Natural killer cell (primary cell): ENCODE results near the gene GPC5. TPM values are rescaled to one million over a fixed set of nuclear protein-coding genes. Genes with fewer than 3 reads are reported as not detected.

Experiments used
- ATAC-seq, 3 donors: fragments of 150-1000 bp in 2 of 3; fragments of 200-7000 bp in 1 of 3; cut with Tn5 transposase; 1 replicate in 1 of 3; 2 replicates in 2 of 3; pipeline ENCODE4 v1.10.0; 2021; ENCODE audit warnings: mild to moderate bottlenecking in 2 of 3, moderate library complexity in 2 of 3
- DNase-seq, 2 donors: peaks; one replicate each; pipeline versions ENCODE4 v3.0.0 to v3.0.0-alpha.2; 2013 to 2021; ENCODE audit warnings: mixed read lengths in 1 of 2
- H3K27ac ChIP-seq: one replicate; pipeline ENCODE4 v1.5.1; 2013; ENCODE audit warnings: mild to moderate bottlenecking, low read length
- H3K27me3 ChIP-seq: one replicate; pipeline ENCODE4 v1.6.1; 2013; ENCODE audit warnings: low read length; ENCODE audit not compliant: control insufficient read depth, insufficient read depth
- H3K36me3 ChIP-seq: one replicate; pipeline ENCODE4 v1.6.1; 2013; ENCODE audit warnings: low read length; ENCODE audit not compliant: control insufficient read depth, insufficient read depth
- H3K4me1 ChIP-seq: one replicate; pipeline ENCODE4 v1.6.1; 2013; ENCODE audit warnings: low read length; ENCODE audit not compliant: control insufficient read depth, insufficient read depth
- H3K4me3 ChIP-seq: one replicate; pipeline ENCODE4 v1.5.1; 2013; ENCODE audit warnings: low read length
- H3K9me3 ChIP-seq: one replicate; pipeline ENCODE4 v1.6.1; 2013; ENCODE audit warnings: low read length; ENCODE audit not compliant: control insufficient read depth, insufficient read depth
- H3K27ac Mint-ChIP-seq, 2 donors: one replicate each; pipeline ENCODE4 v1.8.0; 2022; ENCODE audit warnings: mild to moderate bottlenecking in 2 of 2, mixed read lengths in 2 of 2, moderate library complexity in 1 of 2
- H3K27me3 Mint-ChIP-seq, 2 donors: one replicate each; pipeline ENCODE4 v1.8.0; 2022; ENCODE audit warnings: low read depth in 2 of 2, mixed read lengths in 2 of 2
- H3K36me3 Mint-ChIP-seq: one replicate; pipeline ENCODE4 v1.8.0; 2022; ENCODE audit warnings: mixed read lengths
- H3K4me1 Mint-ChIP-seq, 2 donors: one replicate each; pipeline ENCODE4 v1.8.0; 2022; ENCODE audit warnings: mixed read lengths in 2 of 2
- H3K4me3 Mint-ChIP-seq: one replicate; pipeline ENCODE4 v1.8.0; 2022; ENCODE audit warnings: mild to moderate bottlenecking, moderate library complexity, mixed read lengths
- H3K9me3 Mint-ChIP-seq, 2 donors: one replicate each; pipeline ENCODE4 v1.8.0; 2022; ENCODE audit warnings: mixed read lengths in 2 of 2
- WGBS: methylation state at CpG from one replicate; pipeline ENCODE4 v1.1.7; 2013; ENCODE audit warnings: missing lambda C conversion rate; ENCODE audit not compliant: insufficient coverage; 5-methylcytosine and 5-hydroxymethylcytosine counted together
- intact Hi-C: fragments of 100-400 bp; cut with micrococcal nuclease; formaldehyde crosslinking; loops from one replicate; pipeline ENCODE4 v1.14.2; 2022
- total RNA-seq, 4 donors: library from RNA; stranded (reverse); fragments of 120-200 nt in 1 of 4; gene quantifications; one replicate each; pipeline versions ENCODE4 v1.2.3 to v1.2.4, GENCODE V29; 2013 to 2022
- TF ChIP-seq, protein P1 (sequence below): fragments of 200-600 bp; IDR thresholded peaks from one replicate; pipeline ENCODE4 v1.8.0; 2022; ENCODE audit warnings: antibody characterized with exemption

GPC5 gene
- total RNA-seq, 3 donors from 2014 or later (not counting 1 experiment from before 2014, with no cell fraction given) = not detected

DNA sequence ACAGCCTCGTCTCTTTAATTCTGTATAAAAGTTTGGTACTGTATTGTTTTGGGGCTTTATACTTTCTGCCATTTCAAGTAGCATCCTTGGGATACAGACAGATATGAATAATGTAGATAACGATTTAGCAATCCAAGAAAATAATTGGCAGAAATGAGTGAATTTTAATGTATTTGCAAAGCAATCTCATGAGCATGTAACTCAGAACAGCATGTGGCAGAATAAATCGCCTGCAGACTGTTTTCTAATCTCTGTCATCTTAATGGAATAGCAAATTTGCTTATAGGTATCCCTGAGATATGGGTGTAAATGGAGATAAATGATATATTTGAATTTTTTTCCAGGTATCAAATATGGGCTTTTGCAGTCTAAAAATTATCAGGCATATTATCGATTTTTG is 166.0 kb downstream of the GPC5 start:
- WGBS = 88% methylated on average over 3 of the region's 4 CpGs
- Histone ChIP-seq H3K27ac (no peak overlapping the region), H3K4me1 (no peaks in the 10 kb centered on the region), H3K4me3 (no peak overlapping the region), H3K9me3 (no peaks in the 10 kb centered on the region), H3K36me3 (no peaks in the 10 kb centered on the region), H3K27me3 (no peaks in the 10 kb centered on the region)
- TF ChIP-seq, protein P1, sequence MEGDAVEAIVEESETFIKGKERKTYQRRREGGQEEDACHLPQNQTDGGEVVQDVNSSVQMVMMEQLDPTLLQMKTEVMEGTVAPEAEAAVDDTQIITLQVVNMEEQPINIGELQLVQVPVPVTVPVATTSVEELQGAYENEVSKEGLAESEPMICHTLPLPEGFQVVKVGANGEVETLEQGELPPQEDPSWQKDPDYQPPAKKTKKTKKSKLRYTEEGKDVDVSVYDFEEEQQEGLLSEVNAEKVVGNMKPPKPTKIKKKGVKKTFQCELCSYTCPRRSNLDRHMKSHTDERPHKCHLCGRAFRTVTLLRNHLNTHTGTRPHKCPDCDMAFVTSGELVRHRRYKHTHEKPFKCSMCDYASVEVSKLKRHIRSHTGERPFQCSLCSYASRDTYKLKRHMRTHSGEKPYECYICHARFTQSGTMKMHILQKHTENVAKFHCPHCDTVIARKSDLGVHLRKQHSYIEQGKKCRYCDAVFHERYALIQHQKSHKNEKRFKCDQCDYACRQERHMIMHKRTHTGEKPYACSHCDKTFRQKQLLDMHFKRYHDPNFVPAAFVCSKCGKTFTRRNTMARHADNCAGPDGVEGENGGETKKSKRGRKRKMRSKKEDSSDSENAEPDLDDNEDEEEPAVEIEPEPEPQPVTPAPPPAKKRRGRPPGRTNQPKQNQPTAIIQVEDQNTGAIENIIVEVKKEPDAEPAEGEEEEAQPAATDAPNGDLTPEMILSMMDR = no peak
- Mint-ChIP-seq H3K4me1 (no peaks in the 10 kb centered on the region), H3K27ac (no peak overlapping the region), H3K36me3 (no peaks in the 10 kb centered on the region), H3K9me3 (peaks cover 0 to 6% of the 10 kb centered on the region in 2 donors), H3K4me3 (no peak overlapping the region), H3K27me3 (no peaks in the 10 kb centered on the region)
- intact Hi-C loops = no loop called here
- no peak for ATAC-seq
- no peak for DNase-seq

DNA sequence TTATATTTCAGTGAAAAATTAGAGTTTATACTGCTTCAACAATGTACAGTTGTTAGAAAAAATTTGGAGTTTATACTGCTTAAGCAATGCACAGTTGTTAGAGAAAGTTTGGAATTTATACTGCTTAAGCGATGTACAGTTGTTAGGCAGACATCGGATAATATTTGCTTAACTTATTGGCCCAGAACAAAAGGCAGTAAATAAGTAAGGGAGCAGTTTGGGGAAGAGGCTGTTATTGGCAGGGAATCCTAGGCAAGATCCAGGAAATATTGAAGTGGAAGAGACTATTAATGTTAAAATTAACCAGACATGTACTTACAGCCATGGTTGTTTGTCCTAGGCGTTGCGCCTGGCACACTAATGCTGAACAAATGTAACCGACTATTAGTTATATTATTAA is 166.9 kb downstream of the GPC5 start:
- WGBS = 91% methylated on average over 2 of the region's 5 CpGs
- H3K4me3 ChIP-seq = no peak overlapping the region
- ATAC-seq (no peak), DNase-seq (no peak)
- no peaks in the 10 kb centered on the region for H3K27me3 Mint-ChIP-seq
- intact Hi-C loops = no loop called here
- no peaks in the 10 kb centered on the region for H3K36me3 Mint-ChIP-seq
- no peaks in the 10 kb centered on the region for H3K4me1 ChIP-seq
- no peaks in the 10 kb centered on the region for H3K36me3 ChIP-seq
- H3K27ac ChIP-seq = no peak overlapping the region
- no peak overlapping the region for H3K27ac Mint-ChIP-seq
- H3K9me3 ChIP-seq = no peaks in the 10 kb centered on the region
- H3K4me1 Mint-ChIP-seq = no peaks in the 10 kb centered on the region
- H3K27me3 ChIP-seq = no peaks in the 10 kb centered on the region
- no peak overlapping the region for H3K4me3 Mint-ChIP-seq
- peaks cover 0 to 6% of the 10 kb centered on the region in 2 donors for H3K9me3 Mint-ChIP-seq
- TF ChIP-seq, protein P1 = no peak

DNA sequence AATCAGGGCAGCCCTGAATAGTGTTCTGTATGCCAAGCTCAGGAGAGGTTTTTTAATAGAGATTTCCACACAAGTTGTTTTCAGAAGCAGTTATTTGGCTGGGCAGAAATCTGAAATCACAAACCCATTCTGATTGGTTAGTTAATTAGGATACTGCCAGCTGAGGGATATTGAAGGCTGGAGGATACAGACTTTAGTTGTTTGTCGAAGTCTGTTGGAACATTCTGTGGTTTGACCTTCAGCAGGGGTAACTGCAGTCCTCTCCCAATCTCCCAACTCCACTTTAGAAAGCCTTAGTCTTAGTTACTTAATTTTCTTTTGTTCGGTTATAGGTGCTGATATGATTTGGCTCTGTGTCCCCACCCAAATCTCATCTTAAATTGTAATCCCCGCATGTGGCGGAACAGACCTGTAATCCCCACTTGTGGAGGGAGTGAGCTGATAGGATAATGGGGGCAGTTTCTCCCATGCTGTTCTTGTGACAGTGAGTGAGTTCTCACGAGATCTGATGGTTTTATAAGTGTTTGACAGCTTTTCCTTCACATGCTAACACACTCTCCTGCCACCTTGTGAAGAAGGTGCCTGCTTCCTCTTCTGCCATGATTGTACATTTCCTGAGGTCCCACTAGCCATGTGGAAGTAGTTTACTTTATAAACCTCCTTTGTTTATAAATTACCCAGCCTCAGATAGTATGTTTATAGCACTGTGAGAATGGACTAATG is 169.2 kb downstream of the GPC5 start:
- Mint-ChIP-seq H3K27me3 (no peaks in the 10 kb centered on the region), H3K36me3 (no peaks in the 10 kb centered on the region), H3K9me3 (peaks cover 2 to 6% of the 10 kb centered on the region in 2 donors), H3K27ac (no peak overlapping the region), H3K4me1 (no peaks in the 10 kb centered on the region), H3K4me3 (no peak overlapping the region)
- Histone ChIP-seq H3K27me3 (no peaks in the 10 kb centered on the region), H3K4me3 (no peak overlapping the region), H3K36me3 (no peaks in the 10 kb centered on the region), H3K27ac (no peak overlapping the region), H3K9me3 (no peaks in the 10 kb centered on the region), H3K4me1 (no peaks in the 10 kb centered on the region)
- 100% methylated on average over 3 of the region's 5 CpGs for WGBS
- TF ChIP-seq, protein P1 = no peak
- intact Hi-C loops = no loop called here
- ATAC-seq (no peak), DNase-seq (no peak)

DNA sequence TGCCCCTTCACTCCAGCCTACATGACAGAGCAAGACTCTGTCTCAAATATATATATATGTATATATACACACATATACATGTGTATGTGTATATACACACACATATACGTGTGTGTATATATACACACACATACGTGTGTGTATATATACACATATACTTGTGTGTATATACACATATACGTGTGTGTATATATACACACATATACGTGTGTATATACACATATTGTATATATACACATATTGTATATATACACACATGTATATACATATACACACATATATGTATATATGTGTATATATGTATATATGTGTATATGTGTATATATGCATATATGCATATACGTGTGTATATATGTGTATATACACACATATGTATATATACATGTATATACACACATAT is 173.3 kb downstream of the GPC5 start:
- Mint-ChIP-seq H3K4me1 (no peaks in the 10 kb centered on the region), H3K27ac (no peak overlapping the region), H3K9me3 (peaks cover 6 to 7% of the 10 kb centered on the region in 2 donors), H3K36me3 (no peaks in the 10 kb centered on the region), H3K4me3 (no peak overlapping the region), H3K27me3 (no peaks in the 10 kb centered on the region)
- H3K9me3 ChIP-seq = no peaks in the 10 kb centered on the region
- H3K4me3 ChIP-seq = no peak overlapping the region
- H3K27me3 ChIP-seq = no peaks in the 10 kb centered on the region
- no peak overlapping the region for H3K27ac ChIP-seq
- H3K4me1 ChIP-seq = no peaks in the 10 kb centered on the region
- no peaks in the 10 kb centered on the region for H3K36me3 ChIP-seq
- intact Hi-C loops = no loop called here
- TF ChIP-seq, protein P1 = no peak
- WGBS = no CpG with 5 or more reads among the region's 5 CpGs
- DNase-seq (no peak), ATAC-seq (no peak)
